Adipocyte (in vitro differentiated cells): ENCODE data around the gene EXOC5.

ENCODE experiments used
- DNase-seq: peaks from one replicate; pipeline ENCODE4 v3.0.0-alpha.2; 2015; ENCODE audit warnings: low read depth
- H3K27me3 ChIP-seq: replicated peaks from 2 replicates; pipeline ENCODE4 v1.7.0; 2013; ENCODE audit warnings: mild to moderate bottlenecking, low read length, moderate library complexity; ENCODE audit not compliant: control insufficient read depth, insufficient read depth
- H3K36me3 ChIP-seq: 2 replicates; pipeline ENCODE4 v1.7.0; 2013; ENCODE audit warnings: low read length, mild to moderate bottlenecking, moderate library complexity; ENCODE audit not compliant: control insufficient read depth, insufficient read depth, severe bottlenecking
- H3K4me1 ChIP-seq: 2 replicates; pipeline ENCODE4 v1.7.0; 2013; ENCODE audit warnings: mild to moderate bottlenecking, low read length, moderate library complexity; ENCODE audit not compliant: control insufficient read depth, insufficient read depth
- H3K4me3 ChIP-seq: 2 replicates; pipeline ENCODE4 v1.7.0; 2013; ENCODE audit warnings: mild to moderate bottlenecking, low read length, moderate library complexity
- H3K9ac ChIP-seq: 2 replicates; pipeline ENCODE4 v1.7.0; 2013; ENCODE audit warnings: mild to moderate bottlenecking, low read length, moderate library complexity
- H3K9me3 ChIP-seq: 2 replicates; pipeline ENCODE4 v1.7.0; 2013; ENCODE audit warnings: mild to moderate bottlenecking, low read length, moderate library complexity; ENCODE audit not compliant: control insufficient read depth

Gene EXOC5

GRCh38 chr14:57268161-57269069 is at the start of gene EXOC5, which contains the start of gene AP5M1:
Gene EXOC5, minus strand, starts transcription at chr14:57268905. Its CDS starts 257 bp downstream, at chr14:57268648.
Gene AP5M1, plus strand, starts transcription at chr14:57268971. Its CDS starts 344 bp downstream, at chr14:57269315.
- no peaks in the 10 kb centered on the region for H3K36me3 ChIP-seq
- H3K9ac ChIP-seq = peak within 1 kb of the TSS; percentile 86
- H3K4me3 ChIP-seq = peak within 1 kb of the TSS; percentile 92
- peaks cover 35% of the 10 kb centered on the region for H3K4me1 ChIP-seq
- H3K27me3 ChIP-seq = no peaks in the 10 kb centered on the region
- peak; percentile 95 for DNase-seq
- no peaks in the 10 kb centered on the region for H3K9me3 ChIP-seq

GRCh38 chr14:57317248-57317833 is 48.6 kb upstream of the EXOC5 start:
- no peak overlapping the region for H3K9ac ChIP-seq

GRCh38 chr14:57314396-57315089 is 45.8 kb upstream of the EXOC5 start:
- H3K9me3 ChIP-seq = no peaks in the 10 kb centered on the region
- no peak for DNase-seq
- H3K27me3 ChIP-seq = peaks cover 11% of the 10 kb centered on the region
- no peak overlapping the region for H3K9ac ChIP-seq
- no peaks in the 10 kb centered on the region for H3K4me1 ChIP-seq
- no peak overlapping the region for H3K4me3 ChIP-seq
- H3K36me3 ChIP-seq = no peaks in the 10 kb centered on the region

More at GRCh38 chr14:57317248-57317833, 48.6 kb upstream of the EXOC5 start:
- Histone ChIP-seq H3K4me1 (no peaks in the 10 kb centered on the region), H3K36me3 (no peaks in the 10 kb centered on the region), H3K27me3 (peaks cover 16% of the 10 kb centered on the region), H3K9me3 (no peaks in the 10 kb centered on the region), H3K4me3 (no peak overlapping the region)
- peak; percentile 92 for DNase-seq

GRCh38 chr14:57302883-57303282 is 34.2 kb upstream of the EXOC5 start:
- H3K4me1 ChIP-seq = peaks cover 11% of the 10 kb centered on the region
- H3K36me3 ChIP-seq = no peaks in the 10 kb centered on the region
- no peaks in the 10 kb centered on the region for H3K9me3 ChIP-seq
- no peak for DNase-seq
- H3K4me3 ChIP-seq = no peak overlapping the region
- no peaks in the 10 kb centered on the region for H3K27me3 ChIP-seq
- no peak overlapping the region for H3K9ac ChIP-seq

- peaks cover 3% of the 10 kb centered on the region for H3K36me3 ChIP-seq
- H3K9me3 ChIP-seq = no peaks in the 10 kb centered on the region
- no peak overlapping the region for H3K9ac ChIP-seq
- peaks cover 11% of the 10 kb centered on the region for H3K4me1 ChIP-seq
- no peaks in the 10 kb centered on the region for H3K27me3 ChIP-seq
- no peak for DNase-seq
- no peak overlapping the region for H3K4me3 ChIP-seq
Measured at GRCh38 chr14:57299511-57299910, 30.8 kb upstream of the EXOC5 start.

- Histone ChIP-seq H3K36me3 (peaks cover 3% of the 10 kb centered on the region), H3K9me3 (no peaks in the 10 kb centered on the region), H3K27me3 (no peaks in the 10 kb centered on the region), H3K4me3 (no peak overlapping the region), H3K4me1 (peaks cover 11% of the 10 kb centered on the region), H3K9ac (no peak overlapping the region)
- no peak for DNase-seq
Measured at GRCh38 chr14:57297852-57298251, 29.1 kb upstream of the EXOC5 start.

- no peak for DNase-seq
- no peaks in the 10 kb centered on the region for H3K9me3 ChIP-seq
- H3K9ac ChIP-seq = no peak overlapping the region
- peaks cover 11% of the 10 kb centered on the region for H3K4me1 ChIP-seq
- peaks cover 8% of the 10 kb centered on the region for H3K36me3 ChIP-seq
- H3K27me3 ChIP-seq = no peaks in the 10 kb centered on the region
- H3K4me3 ChIP-seq = no peak overlapping the region
Measured at GRCh38 chr14:57295239-57295638, 26.5 kb upstream of the EXOC5 start.

- no peaks in the 10 kb centered on the region for H3K9me3 ChIP-seq
- H3K36me3 ChIP-seq = peaks cover 13% of the 10 kb centered on the region
- H3K9ac ChIP-seq = no peak overlapping the region
- H3K27me3 ChIP-seq = no peaks in the 10 kb centered on the region
- H3K4me3 ChIP-seq = no peak overlapping the region
- peak; percentile 68 for DNase-seq
- H3K4me1 ChIP-seq = peaks cover 2% of the 10 kb centered on the region
Measured at GRCh38 chr14:57293866-57294837, 25.4 kb upstream of the EXOC5 start.

- no peak overlapping the region for H3K9ac ChIP-seq
- H3K27me3 ChIP-seq = no peaks in the 10 kb centered on the region
- DNase-seq = no peak
- peaks cover 2% of the 10 kb centered on the region for H3K4me1 ChIP-seq
- no peaks in the 10 kb centered on the region for H3K9me3 ChIP-seq
- H3K4me3 ChIP-seq = no peak overlapping the region
- H3K36me3 ChIP-seq = peaks cover 18% of the 10 kb centered on the region
Measured at GRCh38 chr14:57291692-57292647, 23.3 kb upstream of the EXOC5 start.

GRCh38 chr14:57290751-57291150 is 22.0 kb upstream of the EXOC5 start:
- Histone ChIP-seq H3K4me1 (peaks cover 2% of the 10 kb centered on the region), H3K9ac (no peak overlapping the region), H3K27me3 (no peaks in the 10 kb centered on the region), H3K36me3 (peaks cover 27% of the 10 kb centered on the region), H3K4me3 (no peak overlapping the region), H3K9me3 (no peaks in the 10 kb centered on the region)
- DNase-seq = no peak
